Fibroblast of mammary gland (primary cell): ENCODE measurements around the gene RGS7BP.
A peak's percentile ranks its signal among the peaks of the same experiment; 100 is the strongest.

Experiments
- DNase-seq: peaks from one replicate; pipeline ENCODE4 v3.0.0-alpha.2; 2010; ENCODE audit warnings: low read depth
- H3K4me3 ChIP-seq: 2 replicates; pipeline ENCODE4 v1.5.1; 2011; ENCODE audit warnings: low read depth, mild to moderate bottlenecking, low read length, moderate library complexity; ENCODE audit not compliant: control insufficient read depth
- TF ChIP-seq, protein P1 (sequence below): conservative IDR thresholded peaks from 2 replicates; pipeline ENCODE4 v1.5.1; 2011; ENCODE audit warnings: low read depth, low read length, inconsistent platforms; ENCODE audit not compliant: control insufficient read depth, insufficient read depth

Gene RGS7BP

DNA sequence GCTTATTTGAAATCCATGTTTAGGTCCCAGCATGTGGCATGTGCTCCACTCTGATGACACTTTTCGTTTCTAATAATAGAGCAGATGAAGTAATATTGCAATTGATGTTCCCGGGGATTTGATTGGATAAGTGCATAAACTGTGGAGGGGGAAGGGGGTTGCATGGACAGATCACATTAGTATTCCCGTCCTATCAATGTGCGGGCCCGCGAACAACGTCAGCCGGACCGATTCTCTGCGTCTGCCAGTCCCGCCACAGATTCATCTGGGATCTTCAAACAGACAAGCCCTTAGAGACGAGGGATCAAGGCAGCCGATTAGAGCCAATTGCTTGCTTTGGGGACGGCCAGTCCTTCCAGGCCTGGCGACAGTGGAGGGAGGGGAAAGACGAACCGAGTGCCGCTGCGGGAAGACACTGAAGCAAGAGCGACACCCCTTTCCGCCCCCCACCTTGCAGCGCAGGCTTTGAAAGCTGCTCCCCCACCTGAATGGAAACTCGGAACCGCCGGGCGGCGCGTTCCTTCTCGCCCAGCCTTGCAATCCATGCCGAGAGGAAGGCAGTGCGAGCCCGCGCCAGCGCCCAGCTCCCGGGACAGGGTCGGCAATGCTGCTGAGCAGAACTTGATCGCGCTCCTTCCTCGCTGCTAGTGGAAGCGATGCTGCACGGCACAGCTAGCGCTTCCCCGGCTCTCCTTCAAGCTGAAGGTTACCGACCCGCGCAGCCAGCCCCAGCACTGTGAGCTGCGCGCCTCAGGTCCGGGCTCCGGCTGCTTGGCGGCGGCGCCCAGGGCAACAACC, at the start of gene RGS7BP:
RGS7BP (plus strand) TSS at position 247 of the 798 bp plus-strand sequence. CDS start 610 bp downstream, outside the sequence.
- peak; percentile 4 for DNase-seq
- TF ChIP-seq, protein P1, sequence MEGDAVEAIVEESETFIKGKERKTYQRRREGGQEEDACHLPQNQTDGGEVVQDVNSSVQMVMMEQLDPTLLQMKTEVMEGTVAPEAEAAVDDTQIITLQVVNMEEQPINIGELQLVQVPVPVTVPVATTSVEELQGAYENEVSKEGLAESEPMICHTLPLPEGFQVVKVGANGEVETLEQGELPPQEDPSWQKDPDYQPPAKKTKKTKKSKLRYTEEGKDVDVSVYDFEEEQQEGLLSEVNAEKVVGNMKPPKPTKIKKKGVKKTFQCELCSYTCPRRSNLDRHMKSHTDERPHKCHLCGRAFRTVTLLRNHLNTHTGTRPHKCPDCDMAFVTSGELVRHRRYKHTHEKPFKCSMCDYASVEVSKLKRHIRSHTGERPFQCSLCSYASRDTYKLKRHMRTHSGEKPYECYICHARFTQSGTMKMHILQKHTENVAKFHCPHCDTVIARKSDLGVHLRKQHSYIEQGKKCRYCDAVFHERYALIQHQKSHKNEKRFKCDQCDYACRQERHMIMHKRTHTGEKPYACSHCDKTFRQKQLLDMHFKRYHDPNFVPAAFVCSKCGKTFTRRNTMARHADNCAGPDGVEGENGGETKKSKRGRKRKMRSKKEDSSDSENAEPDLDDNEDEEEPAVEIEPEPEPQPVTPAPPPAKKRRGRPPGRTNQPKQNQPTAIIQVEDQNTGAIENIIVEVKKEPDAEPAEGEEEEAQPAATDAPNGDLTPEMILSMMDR = no peak
- H3K4me3 ChIP-seq = peak within 1 kb of the TSS; percentile 23

DNA sequence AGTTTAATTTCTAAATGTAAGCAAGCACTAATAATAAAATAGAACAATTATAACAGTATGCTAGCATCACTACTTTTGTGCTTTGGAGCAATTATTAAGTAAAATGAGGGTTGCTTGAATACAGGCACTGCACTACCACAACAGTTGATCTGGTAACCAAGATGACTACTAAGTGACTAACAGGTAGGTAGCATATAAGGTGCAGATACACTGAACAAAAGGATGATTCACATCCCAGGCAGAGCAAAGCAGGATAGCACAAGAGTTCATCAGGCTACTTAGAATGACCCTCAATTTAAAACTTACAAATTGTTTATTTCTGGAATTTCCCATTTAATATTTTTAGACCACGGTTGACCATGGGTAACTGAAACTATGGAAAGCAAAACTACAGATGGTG, 48.0 kb upstream of the RGS7BP start:
- no peak for DNase-seq
- no peak overlapping the region for H3K4me3 ChIP-seq
- TF ChIP-seq, protein P1 = no peak

DNA sequence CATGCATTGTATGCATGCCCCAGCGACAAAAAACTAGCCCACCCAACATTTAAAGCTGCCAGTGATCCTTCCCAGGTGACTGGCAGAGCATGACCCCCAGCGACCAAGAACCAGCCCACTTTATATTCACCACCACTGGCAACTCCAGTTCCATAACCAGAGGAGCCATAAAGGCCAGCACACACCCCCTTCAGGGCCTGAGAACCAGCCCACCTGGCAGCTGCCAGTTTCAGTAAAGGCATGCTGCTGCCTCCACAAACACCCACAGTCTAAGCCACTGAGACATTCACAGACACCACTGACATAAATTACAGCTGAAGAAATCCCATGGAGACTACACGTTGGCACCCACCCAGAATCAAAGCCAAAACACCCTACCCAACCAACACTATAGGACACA, 46.9 kb upstream of the RGS7BP start:
- no peak overlapping the region for H3K4me3 ChIP-seq
- no peak for DNase-seq
- TF ChIP-seq, protein P1 = no peak

DNA sequence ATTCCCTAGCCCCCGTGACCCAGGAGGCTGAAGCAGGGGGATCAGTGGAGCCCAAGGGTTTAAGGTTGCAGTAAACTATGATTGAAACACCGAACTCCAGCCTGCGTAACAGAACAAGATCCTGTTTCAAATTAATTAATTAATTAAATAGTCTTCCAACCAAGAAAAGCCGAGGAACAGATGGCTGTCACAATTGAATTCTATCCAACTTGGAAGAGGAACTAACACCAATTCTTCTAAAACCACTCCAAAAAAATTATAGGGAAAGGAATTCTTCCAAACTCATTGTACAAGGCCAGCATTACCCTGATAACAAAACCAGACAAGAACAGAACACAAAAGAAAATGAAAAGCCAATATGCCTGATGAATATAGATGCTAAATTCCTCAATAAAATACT, 43.4 kb upstream of the RGS7BP start:
- TF ChIP-seq, protein P1 = no peak
- no peak for DNase-seq
- no peak overlapping the region for H3K4me3 ChIP-seq

DNA sequence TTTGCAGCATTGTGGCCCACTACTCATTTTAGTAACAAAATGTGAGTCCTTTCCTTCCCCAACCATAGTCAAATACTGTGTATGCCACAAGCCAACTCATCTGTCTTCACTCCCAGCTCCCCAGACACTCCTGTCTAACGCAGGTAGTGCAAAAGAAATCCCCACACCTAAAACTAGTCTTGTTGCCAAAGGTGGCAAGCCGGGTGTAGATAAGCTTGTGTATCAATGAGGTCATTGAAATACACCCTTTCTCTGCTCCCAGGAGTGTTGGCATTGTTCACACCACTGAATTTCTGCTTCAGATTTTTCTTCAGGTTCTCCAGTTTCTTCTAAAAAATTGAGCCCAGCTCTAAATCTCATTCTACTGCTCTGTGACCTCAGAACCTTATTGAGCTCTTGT, 19.7 kb upstream of the RGS7BP start:
- TF ChIP-seq, protein P1 = no peak
- no peak overlapping the region for H3K4me3 ChIP-seq
- DNase-seq = no peak

DNA sequence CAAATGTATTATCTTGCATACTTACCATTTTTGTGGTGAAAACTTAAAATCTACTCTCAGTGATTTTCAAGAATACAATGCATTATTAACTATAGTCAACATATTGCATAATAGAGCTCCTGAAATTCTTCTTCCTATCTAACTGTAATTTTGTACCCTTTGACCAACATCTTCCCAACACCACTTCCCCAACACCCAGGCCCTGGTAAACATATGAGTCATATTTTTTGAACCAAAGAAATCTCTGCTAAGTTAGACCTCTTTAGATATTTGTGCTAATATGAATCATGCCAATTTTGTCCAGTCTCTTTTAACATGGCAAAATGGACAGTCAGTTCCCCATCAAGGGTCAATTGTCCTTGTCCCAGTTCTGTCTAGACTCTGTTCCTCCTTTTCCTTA, 18.5 kb upstream of the RGS7BP start:
- TF ChIP-seq, protein P1 = no peak
- no peak overlapping the region for H3K4me3 ChIP-seq
- no peak for DNase-seq
